ENCODE measurements around the gene REEP1.
"Not testable (repeated sequence)": the region's sequence is repeated elsewhere in the genome, so short reads cannot be mapped to it uniquely, and the experiment has no call there.

REEP1 gene

DNA sequence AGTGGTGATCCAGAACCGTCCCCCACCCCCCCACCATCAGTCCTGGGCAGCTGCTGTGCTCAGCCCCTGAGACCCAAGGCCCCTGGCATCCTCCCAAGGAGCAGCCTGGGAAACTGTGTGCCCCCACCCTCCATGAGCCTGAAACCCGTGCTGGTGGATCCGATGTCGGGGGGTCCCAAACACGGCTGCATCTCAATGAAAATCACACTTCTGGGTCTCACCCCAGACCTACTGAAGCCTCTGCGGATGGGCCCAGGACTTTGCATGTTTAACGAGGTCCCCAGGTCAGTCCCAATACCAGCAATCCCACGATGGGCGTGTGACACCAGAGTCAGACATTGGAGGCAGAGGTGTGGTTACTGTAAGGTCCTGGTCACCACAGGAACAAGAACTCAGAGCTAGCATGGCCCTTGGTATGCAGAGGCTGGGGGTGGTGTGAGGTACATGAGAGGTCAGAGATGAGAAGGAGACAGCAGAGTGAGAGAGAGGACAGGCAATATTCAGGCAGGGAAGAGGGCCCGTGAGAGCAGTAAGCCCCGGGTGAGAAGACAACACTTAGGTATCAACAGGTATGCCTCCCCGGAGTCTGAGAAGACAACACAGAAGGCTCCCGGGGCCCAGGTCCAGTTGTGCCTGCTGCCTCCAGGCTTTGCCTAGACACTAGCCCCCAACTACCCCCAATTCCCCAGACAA lies 105.6 kb downstream of the REEP1 start:
- H3K4me1 ChIP-seq (ENCODE audit: insufficient read depth, low read length), result peaks cover 4% of the 10 kb centered on the region; the same call in 1 of the 2 replicates

GRCh38 chr2:86230961-86231360 lies 106.5 kb downstream of the REEP1 start:
- Histone ChIP-seq H3K4me1 (ENCODE audit: insufficient read depth, low read length) (peaks cover 4% of the 10 kb centered on the region; the same call in 1 of the 2 replicates), H3K9me3 (ENCODE audit: control insufficient read depth, insufficient read depth, low read length) (no peaks in the 10 kb centered on the region), H3K36me3 (ENCODE audit: insufficient read depth, low read length) (no peaks in the 10 kb centered on the region), H3K9ac (ENCODE audit: low read depth, low read length) (no peak overlapping the region)

More for the DNA sequence above, 105.6 kb downstream of the REEP1 start:
- Histone ChIP-seq H3K36me3 (ENCODE audit: insufficient read depth, low read length) (no peaks in the 10 kb centered on the region), H3K9me3 (ENCODE audit: control insufficient read depth, insufficient read depth, low read length) (no peaks in the 10 kb centered on the region), H3K9ac (ENCODE audit: low read depth, low read length) (no peak overlapping the region)

GRCh38 chr2:86229221-86229620 lies 108.2 kb downstream of the REEP1 start:
- Histone ChIP-seq H3K9ac (ENCODE audit: low read depth, low read length) (no peak overlapping the region), H3K9me3 (ENCODE audit: control insufficient read depth, insufficient read depth, low read length) (no peaks in the 10 kb centered on the region), H3K36me3 (ENCODE audit: insufficient read depth, low read length) (no peaks in the 10 kb centered on the region), H3K4me1 (ENCODE audit: insufficient read depth, low read length) (peaks cover 4% of the 10 kb centered on the region; the same call in 1 of the 2 replicates)

GRCh38 chr2:86228574-86228973 lies 108.9 kb downstream of the REEP1 start:
- not testable (repeated sequence) for H3K4me1 ChIP-seq (ENCODE audit: insufficient read depth, low read length); H3K36me3 ChIP-seq (ENCODE audit: insufficient read depth, low read length); H3K9ac ChIP-seq (ENCODE audit: low read depth, low read length); H3K9me3 ChIP-seq (ENCODE audit: control insufficient read depth, insufficient read depth, low read length)

DNA sequence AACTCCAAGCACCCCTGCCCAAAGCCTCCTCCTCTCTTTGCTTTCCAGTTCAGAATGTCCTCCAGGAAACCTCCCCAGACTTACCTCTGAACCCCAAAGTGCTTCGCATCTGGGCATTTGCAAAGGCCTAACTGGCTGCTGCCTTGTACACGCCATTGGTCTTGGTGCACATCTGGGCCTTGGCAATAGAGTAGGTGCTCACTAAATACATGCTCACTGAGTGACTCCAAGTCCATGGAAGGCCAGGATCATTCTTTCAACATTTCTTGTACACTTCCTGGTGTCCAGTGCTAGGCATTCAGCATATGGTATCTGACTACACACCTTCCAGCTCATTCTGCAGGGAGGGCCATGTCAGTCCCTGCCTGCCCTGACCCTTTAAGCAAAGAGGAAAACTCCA lies 109.7 kb downstream of the REEP1 start:
- Histone ChIP-seq H3K4me1 (ENCODE audit: insufficient read depth, low read length) (peaks cover 4% of the 10 kb centered on the region; the same call in 1 of the 2 replicates), H3K9me3 (ENCODE audit: control insufficient read depth, insufficient read depth, low read length) (no peaks in the 10 kb centered on the region), H3K9ac (ENCODE audit: low read depth, low read length) (no peak overlapping the region), H3K36me3 (ENCODE audit: insufficient read depth, low read length) (no peaks in the 10 kb centered on the region)

DNA sequence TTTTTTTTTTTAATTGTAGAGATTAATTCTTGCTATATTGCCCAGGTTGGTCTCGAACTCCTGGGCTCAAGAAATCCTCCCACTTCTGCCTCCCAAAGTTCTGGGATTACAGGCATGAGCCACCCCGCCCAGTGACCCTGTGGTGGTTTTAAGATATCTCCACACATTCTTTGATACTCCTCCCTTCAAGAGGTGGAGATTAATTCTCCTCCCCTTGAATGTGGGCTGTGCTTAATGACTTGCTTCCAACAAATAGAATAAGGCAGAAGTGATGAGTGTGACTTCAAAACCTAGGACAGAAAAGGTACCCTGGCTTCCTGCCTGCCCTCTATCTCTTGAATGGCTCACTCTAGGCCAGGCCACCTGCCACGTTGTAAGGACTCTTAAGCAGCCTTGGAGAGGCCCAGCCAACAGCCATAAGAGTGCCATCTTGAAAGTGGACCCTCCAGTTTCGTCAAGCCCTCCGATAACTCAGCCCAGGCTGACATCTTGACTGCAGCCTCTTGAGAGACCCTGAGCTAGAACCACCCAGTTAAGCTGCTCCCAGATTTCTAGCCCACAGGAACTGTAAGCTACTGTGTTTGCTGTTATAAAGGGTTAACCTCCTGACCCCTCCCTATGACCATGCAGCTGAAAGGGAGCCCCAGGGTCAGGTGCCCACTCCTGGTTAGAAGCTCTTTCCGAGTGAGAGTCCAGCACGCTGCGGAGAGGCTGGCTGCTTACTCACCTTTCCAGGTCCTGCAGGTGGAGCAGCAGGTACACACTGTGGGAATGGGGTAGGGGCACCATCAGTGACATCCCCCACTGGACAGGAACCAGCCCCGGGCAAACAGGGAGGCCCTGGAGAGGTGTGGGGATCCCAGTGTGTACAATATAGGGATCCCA lies 110.5 kb downstream of the REEP1 start:
- Histone ChIP-seq H3K9ac (ENCODE audit: low read depth, low read length) (no peak overlapping the region), H3K4me1 (ENCODE audit: insufficient read depth, low read length) (peaks cover 4% of the 10 kb centered on the region; the same call in 1 of the 2 replicates), H3K36me3 (ENCODE audit: insufficient read depth, low read length) (no peaks in the 10 kb centered on the region), H3K9me3 (ENCODE audit: control insufficient read depth, insufficient read depth, low read length) (no peaks in the 10 kb centered on the region)

- H3K36me3 ChIP-seq (ENCODE audit: insufficient read depth, low read length), result no peaks in the 10 kb centered on the region
- H3K9ac ChIP-seq (ENCODE audit: low read depth, low read length), result no peak overlapping the region
- peaks cover 4% of the 10 kb centered on the region; the same call in 1 of the 2 replicates for H3K4me1 ChIP-seq (ENCODE audit: insufficient read depth, low read length)
- no peaks in the 10 kb centered on the region for H3K9me3 ChIP-seq (ENCODE audit: control insufficient read depth, insufficient read depth, low read length)
These were observed 111.4 kb downstream of the REEP1 start for GRCh38 chr2:86226070-86226469.

DNA sequence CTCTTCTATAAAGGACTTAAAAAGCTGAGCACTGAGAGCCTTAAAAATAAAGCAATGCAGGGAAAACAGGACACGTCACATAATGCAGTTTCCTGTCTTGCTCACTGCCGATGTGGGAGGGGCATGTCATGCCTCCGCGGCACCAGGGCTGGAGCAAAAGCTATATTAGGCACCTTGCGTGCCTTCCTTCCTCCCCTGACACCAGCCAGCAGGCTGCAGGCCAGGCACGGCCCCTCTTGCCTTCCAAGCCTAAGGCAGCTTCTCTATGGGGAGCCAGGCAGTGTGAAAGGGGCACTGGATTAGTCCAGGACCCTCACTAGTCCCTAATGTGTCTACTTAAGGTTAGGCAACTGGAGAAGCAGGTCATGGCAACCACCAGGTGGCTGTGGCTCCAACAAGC lies 111.8 kb downstream of the REEP1 start:
- Histone ChIP-seq H3K36me3 (ENCODE audit: insufficient read depth, low read length) (no peaks in the 10 kb centered on the region), H3K9me3 (ENCODE audit: control insufficient read depth, insufficient read depth, low read length) (no peaks in the 10 kb centered on the region), H3K9ac (ENCODE audit: low read depth, low read length) (no peak overlapping the region), H3K4me1 (ENCODE audit: insufficient read depth, low read length) (no peaks in the 10 kb centered on the region)

- H3K9ac ChIP-seq (ENCODE audit: low read depth, low read length), result no peak overlapping the region
- no peaks in the 10 kb centered on the region for H3K9me3 ChIP-seq (ENCODE audit: control insufficient read depth, insufficient read depth, low read length)
- H3K36me3 ChIP-seq (ENCODE audit: insufficient read depth, low read length), result no peaks in the 10 kb centered on the region
- H3K4me1 ChIP-seq (ENCODE audit: insufficient read depth, low read length), result no peaks in the 10 kb centered on the region
These were observed 112.6 kb downstream of the REEP1 start for GRCh38 chr2:86224645-86225355.

DNA sequence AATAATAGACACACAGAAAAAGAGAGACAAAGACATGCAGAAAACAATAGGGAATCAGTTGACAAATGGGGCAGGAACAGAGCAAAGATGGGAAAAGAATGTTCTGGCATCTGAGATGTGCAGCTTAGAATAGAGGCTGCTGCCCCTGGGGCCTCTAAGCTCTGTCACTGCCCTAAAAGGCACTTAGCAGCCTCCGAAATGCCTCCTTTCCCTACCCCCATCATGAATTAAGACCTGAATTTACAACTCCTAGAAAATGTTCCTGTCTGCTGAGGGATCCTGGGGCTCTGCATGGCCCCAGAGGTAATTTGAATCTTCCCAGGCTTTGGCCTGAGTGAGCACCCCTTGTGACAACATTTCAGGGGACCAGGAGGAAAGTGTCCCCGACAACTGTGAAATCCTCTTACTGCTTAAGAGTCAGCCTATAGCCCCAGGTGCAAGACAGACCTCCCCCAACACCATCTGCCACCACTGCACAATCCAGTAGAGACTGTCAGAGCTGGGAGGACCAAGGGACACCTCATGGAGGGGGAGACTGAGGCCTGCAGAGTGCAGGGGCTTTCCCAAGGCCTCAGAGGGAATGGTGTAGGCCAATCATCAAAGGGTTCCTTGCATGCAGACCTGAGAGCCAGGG lies 113.4 kb downstream of the REEP1 start:
- Histone ChIP-seq H3K4me1 (ENCODE audit: insufficient read depth, low read length) (no peaks in the 10 kb centered on the region), H3K9me3 (ENCODE audit: control insufficient read depth, insufficient read depth, low read length) (no peaks in the 10 kb centered on the region), H3K36me3 (ENCODE audit: insufficient read depth, low read length) (no peaks in the 10 kb centered on the region), H3K9ac (ENCODE audit: low read depth, low read length) (no peak overlapping the region)

GRCh38 chr2:86223140-86223926 lies 114.1 kb downstream of the REEP1 start:
- H3K36me3 ChIP-seq (ENCODE audit: insufficient read depth, low read length), result no peaks in the 10 kb centered on the region
- H3K9ac ChIP-seq (ENCODE audit: low read depth, low read length), result no peak overlapping the region
- H3K9me3 ChIP-seq (ENCODE audit: control insufficient read depth, insufficient read depth, low read length), result no peaks in the 10 kb centered on the region
- H3K4me1 ChIP-seq (ENCODE audit: insufficient read depth, low read length), result no peaks in the 10 kb centered on the region

GRCh38 chr2:86221066-86221684 lies 116.3 kb downstream of the REEP1 start:
- Histone ChIP-seq H3K36me3 (ENCODE audit: insufficient read depth, low read length) (no peaks in the 10 kb centered on the region), H3K9me3 (ENCODE audit: control insufficient read depth, insufficient read depth, low read length) (no peaks in the 10 kb centered on the region), H3K4me1 (ENCODE audit: insufficient read depth, low read length) (no peaks in the 10 kb centered on the region), H3K9ac (ENCODE audit: low read depth, low read length) (no peak overlapping the region)

GRCh38 chr2:86219896-86220295 lies 117.5 kb downstream of the REEP1 start:
- Histone ChIP-seq H3K9ac (ENCODE audit: low read depth, low read length) (no peak overlapping the region), H3K9me3 (ENCODE audit: control insufficient read depth, insufficient read depth, low read length) (no peaks in the 10 kb centered on the region), H3K36me3 (ENCODE audit: insufficient read depth, low read length) (no peaks in the 10 kb centered on the region), H3K4me1 (ENCODE audit: insufficient read depth, low read length) (no peaks in the 10 kb centered on the region)
